Stimulated activated CD4-positive, alpha-beta T cell treated with anti-CD3 and anti-CD28 coated beads, Interleukin-1b, Interleukin-23, amount 100 ng/mL, for 1 hour (primary cell): ENCODE results near the gene KIF2A.

Experiments used
- DNase-seq, 2 donors: peaks; one replicate each; pipeline ENCODE4 v3.0.0-alpha.2; 2020; ENCODE audit warnings: low read depth in 2 of 2

KIF2A gene

DNA sequence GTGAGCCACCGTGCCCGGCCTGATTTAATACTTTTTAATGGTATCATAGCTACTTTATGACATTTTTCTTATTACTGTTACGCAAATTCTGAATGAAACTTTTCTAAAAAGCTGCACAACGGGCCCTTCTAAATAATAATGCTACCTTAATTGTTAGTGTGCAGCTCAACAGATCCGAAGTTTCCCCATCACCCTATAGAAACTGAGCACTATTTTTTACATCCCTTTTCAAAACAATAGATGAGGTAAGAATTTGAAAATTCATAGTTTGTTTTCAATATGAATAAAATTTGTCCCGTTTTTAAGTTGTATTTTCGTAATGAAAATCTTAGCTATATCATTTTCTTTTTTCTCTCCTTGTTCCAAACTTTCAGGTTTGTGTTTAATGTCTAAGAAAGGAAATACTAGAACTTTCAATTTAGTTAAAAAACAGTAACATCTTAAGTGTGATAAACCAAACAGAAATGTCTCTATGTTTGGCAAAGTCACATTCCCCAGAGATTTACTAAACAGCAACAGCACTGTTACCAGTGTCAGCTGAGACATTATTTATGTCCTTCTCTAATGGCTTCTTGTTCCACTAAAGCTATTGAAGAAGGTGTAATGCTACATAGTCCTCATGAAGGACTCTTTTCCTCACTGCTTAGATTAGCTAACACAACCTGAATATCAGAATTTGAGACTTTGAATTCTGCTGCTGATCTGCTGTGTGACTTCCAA, 22.9 kb downstream of the KIF2A start:
- no peak for DNase-seq

DNA sequence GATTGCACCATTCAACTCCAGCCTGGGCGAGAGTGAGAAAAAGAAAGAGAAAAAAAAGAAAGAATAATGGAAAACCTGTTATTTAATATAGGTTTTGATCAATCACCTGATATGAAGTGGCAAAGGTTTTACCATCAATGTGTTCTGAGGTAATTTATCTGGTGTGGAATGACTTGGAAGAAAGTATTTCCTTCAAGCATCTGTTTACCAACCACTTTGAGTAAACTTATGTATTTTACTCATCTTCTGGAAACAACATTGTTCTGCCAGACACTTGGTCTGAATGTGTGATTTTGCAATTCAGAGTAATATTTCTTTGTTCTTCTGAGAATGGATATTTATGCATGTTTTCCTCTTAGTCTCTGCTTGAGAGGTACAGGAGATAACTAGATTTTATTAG, 24.3 kb downstream of the KIF2A start:
- DNase-seq = no peak

DNA sequence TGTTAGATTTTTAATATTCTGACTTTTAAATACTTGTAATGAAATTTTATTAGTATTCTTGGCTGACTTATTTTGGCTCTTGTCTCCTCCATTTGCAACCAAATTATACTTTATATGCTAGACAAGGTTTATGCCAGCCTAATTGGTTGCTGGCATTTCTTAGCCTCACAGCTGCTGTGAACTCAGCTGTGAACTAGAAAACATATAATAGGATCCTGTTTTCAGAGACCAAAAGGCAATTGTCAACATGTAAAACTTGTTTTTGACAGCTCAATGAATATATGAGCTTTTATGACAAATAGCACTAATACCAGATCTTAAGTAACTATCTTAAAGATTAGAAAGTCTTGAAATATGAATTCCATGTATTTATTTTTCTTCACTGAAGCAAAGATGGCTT, 25.9 kb downstream of the KIF2A start:
- no peak for DNase-seq

DNA sequence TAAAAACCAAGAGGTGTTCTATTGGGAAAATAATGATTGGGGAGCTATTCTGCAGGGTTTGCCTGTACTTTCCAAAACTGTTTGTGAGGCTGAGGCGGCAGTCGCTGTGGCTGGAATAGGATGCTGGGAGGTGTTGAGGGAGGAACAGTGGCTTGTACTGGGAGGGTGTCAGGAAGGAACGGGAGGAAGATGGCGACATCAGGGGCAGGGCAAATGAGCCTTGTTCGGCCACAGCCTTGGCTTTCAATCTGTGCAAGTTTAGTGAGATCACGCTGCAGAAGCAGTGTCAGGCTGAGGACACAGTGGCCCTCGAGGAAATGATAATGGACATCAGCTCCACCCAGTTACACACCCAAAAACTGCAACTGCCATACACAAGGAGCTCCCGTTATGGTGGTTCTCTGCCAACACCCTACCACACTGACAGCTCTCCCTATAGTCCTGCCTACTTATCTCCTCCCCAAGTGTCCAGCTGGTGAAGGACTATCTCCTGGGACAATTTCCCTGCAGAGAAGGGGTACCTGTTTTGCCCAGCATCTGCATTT, 27.3 kb downstream of the KIF2A start:
- no peak for DNase-seq

DNA sequence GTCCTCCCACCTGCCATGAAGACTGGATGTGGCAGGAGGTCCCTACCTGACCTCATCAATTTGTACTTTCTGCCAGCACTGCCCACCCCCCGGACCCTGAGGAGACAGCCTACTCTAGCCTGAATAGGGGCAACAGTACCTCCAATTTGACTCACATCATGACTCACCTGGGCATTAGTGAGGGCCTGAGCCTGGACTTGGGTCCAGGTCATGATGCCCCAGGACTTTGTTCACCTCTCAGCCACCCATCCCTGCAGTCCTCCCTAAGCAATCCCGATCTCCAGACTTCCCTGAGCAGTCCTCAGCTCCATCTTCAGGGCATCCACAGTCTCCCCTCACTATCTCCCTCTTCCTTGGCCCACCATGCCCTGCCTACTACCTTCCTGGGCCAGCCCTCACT, 28.1 kb downstream of the KIF2A start:
- no peak for DNase-seq

DNA sequence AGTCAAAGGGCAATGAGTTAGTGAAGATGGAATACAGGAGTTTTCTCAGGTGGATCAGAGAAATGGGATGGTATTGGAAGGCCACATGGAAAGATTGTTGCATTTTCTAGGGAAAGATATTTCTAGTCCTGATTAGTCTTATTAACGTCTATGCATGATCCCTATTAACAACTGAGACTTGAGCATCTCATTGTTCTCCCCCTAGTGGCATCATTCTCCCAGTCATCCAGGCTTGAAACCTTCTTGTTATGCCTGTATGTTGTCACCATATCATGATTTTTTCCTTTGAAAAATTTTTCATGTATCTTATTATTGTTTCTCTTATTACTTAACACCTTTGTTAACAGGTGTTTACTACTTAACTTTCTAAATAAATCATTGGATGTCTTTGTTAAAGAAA, 34.4 kb downstream of the KIF2A start:
- no peak for DNase-seq

DNA sequence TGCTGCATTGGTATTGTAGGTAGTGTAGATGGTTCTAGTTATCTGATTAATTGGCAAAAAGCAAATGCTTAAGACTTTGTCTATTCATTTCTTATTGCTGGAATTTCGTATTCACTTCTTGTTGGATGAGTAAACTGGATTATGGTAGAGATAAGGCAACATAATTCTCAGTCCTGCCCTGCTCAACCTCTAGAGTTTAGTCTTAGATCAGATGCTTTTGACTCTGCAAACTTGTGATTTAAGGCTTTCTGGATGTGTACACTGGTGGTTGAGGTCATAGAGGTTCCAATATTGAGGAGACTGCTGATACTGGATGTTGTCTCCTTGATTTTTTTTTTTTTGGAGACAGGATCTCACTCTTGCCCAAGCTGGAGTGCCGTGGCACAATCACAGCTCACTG, 35.0 kb downstream of the KIF2A start:
- no peak for DNase-seq

DNA sequence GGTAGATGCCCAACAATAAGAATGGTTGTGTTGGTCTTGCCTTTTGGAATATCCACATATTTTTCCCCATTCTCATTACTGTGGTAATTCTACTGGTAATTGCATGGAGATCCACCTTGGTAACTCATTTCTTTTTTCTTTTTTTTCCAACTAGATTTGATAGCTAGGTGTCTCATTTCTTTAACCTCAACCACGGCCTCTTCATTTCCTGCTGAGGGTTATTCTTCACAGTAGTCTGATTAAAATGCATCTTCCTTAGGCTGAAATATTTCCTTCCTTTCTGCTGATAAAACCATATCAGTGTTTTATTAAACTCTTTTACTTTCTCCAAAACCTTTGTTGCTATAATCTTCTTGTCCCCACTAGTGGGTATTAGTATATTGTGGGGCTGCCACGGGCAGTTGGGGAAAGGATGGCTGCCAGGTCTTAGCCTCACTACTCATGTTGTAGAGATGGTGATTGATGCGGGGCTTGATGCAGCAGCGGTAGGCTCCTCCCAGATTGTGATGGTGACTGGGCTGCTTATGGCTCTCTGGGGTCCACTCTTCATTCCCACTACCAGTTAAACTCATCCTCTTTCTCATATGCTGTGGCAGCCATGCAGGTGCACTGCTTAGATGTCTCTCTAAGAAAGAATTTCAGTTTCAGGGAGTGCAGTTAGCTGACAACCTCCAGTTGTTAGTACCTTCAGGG, 35.9 kb downstream of the KIF2A start:
- DNase-seq = no peak

DNA sequence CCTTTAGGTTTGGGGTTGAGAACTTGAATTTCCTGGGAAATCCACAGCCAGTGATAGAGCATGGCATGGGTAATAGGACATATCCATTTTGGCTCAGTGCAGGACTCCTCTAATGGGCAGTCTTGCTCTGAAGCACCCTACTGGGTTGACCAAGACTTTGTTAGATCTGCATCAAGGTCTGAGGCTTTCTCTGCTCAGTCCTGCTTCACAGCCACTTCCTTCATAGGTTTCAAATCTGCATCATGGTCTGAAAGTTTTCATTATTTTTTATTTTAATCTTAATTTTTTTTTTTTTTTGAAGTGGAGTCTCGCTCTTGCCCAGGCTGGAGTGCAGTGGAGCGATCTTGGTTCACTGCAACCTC, 36.5 kb downstream of the KIF2A start:
- no peak for DNase-seq

DNA sequence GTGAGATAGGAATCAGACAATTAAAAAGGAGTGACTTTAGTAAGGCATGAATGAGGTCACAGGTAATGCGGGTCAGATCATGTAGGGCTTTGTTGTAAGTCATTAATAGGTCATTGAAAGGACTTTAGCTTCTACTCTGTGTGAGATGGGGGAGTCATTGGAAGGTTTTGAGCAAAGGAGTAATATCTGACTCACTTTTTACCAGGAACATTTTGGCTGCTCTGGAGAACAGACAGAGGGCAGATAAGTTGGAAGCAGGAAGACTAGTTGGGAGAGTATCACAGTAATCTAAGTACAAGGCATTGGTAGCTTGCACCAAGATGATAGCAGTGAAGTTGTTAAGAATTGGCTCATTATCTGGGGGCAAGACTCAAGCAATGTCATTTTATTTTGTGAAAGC, 37.4 kb downstream of the KIF2A start:
- no peak for DNase-seq

DNA sequence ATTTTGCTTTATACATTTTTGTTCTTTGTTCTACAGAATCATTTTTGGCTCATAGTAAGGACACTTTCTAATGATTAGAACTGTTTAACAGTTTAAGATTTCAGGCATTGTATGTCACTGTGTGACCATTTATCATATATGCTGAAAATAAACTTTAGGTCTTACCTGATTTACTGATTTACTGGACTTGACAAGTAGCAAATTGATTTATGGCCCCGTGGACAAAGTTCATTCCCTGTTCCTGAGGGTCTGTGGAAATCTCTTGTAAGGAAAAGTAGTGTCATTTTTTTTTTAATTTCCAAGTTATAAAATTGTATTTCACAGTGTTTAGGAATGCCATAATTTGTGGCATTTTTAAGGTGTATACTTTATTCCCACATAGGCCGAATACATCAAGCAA, 40.7 kb downstream of the KIF2A start:
- DNase-seq = no peak

DNA sequence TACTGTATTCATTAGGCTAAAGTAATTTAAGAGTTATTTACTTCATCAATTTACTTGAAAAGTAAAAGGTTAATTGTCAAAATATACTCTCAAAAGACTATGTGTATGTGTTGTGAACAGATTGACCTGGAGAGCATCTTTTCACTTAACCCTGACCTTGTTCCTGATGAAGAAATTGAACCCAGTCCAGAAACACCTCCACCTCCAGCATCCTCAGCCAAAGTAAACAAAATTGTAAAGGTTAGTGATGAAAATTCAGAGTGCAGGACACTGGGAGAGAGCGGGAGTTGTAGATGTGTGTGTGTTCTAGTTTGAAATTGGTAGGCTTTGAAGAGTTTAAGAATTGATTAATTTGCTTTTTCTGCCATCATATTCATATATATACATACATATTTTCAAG, 41.9 kb downstream of the KIF2A start:
- no peak for DNase-seq

DNA sequence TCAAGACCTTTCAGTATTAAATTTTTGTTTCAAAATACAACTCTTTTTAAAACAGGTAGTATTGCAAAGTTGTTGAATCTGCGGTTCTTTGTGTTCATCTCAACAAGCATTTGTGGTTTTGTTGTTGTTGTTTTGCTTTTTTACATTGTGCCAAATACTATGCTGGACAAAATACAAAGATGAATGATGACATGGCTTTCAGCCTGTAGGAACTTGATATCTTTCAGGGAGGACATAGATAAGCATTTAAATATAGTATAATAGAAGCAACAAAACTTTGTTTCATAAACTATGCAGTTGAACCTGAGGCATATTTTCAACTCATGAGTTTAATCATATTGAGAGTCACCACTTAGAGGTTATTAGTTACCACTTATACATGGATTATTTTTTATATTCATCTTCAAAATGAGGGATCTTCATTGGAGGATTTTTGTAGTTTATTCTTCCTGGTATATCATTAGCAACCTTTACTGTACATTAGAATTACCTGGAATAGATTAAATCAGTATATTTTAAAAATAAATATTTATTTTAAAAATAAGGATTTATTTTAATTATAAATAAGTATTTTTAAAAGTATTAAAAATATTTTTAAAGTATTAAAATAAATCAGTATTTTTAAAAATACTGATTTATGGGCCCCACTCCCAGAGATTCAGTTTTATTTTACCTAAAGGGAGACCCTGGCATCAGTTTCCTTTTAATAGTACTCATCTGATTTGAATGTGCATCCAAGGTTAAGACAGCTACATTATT, 42.9 kb downstream of the KIF2A start:
- DNase-seq = no peak

DNA sequence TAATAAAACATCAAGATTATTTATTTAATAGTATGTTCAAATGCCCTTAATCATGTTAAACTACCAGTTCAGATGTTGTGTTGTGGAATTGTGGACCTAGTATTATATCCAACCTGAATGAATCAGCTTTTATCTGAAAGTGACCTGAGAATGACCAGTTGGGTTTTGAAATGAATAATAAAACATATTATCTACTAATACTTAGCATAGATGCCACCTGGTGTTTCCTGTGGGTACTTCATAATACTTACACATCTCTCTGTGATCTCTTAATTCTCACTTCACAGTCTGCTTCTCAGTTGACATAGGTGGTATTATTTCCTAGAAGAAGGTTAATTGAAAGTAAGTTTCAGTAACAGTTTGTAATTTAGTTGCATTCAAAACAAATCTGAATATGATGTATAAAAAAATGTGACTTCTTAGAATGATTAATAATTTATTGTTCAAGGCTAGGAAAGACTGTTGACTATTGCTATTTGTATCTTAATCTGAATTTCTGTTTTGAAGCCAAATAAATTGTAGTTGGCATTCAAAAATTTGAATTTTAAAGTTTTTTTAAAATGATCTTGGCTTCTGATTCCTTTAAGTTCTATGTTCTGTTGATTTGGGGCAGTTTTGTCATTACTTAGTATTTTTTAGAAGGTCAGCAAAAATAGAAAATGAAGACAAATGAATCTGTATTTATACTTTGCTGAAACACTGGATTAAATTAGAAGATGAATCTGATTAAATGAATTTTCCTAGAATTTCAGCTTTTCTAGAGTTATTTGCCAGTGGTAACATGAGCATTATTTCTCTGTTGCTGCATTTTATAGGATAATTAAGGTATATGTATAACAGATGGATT, 48.2 kb downstream of the KIF2A start:
- DNase-seq = no peak

DNA sequence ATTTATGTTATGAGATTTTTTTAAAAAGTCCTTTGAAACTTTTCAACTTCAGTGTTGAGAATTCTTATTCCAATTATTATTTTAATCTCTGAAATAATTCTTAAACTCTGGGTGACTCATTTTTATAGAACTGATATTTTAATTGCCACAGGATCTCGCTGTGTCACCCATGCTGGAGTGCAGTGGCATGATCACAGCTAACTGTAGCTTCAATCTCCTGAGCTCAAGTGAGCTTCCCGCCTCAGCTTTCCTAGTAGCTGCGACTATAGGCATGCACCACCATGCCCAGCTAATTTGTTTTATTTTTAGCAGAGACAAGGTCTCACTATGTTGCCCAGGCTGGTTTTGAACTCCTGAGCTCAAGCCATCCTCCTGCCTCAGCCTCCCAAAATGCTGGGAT, 56.7 kb downstream of the KIF2A start:
- no peak for DNase-seq

DNA sequence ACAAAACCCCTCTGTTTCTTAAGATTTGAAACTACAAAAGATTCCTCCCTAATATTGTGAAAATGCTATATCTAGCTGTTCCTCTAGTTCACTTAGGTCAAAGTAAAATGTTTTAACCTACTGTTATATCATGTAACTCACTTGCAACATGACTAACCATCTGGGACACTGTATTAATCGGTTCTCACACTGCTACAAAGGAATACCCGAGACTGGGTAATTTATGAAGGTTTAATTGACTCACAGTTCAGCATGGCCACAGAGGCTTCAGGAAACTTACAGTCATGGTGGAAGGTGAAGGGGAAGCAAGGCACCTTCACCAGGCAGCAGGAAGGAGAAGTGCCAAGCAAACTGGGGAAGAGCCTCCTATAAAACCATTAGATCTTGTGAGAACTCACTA, 63.0 kb downstream of the KIF2A start:
- no peak for DNase-seq

DNA sequence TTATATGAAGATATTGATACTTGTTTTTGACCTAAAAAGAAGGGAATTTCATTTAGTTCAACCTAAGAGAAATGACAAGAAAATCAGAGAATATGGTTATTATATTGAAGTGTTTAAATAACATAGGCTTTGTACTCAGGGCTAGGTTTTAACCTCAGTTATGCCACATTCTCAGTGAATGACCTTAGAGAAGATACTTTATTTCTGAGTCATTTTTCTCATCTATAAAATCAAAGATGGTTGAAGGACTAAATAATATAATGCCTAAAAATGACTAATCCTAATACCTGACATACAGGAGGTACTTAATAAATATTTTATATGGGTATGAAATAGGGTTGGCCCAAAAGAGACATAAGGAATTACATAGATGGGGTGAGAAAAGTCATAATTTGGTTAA, 65.4 kb downstream of the KIF2A start:
- no peak for DNase-seq

DNA sequence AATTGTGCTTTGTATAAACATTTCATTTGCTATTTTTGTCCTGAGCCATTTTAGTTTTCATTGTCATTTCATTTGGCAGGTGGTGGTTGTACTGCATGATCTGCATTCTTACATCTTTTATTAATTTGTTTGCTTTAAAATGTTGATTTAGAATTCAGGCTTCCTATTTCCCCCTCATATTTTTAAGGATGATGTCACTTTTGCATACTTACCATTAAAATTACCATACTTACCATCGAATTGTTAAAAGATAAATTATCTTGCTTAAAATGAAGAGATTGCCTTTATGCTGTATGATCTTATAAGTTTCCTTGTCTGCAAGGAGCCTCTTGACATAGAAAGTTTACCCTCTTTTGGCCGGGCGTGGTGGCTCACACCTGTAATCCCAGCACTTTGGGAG, 66.6 kb downstream of the KIF2A start:
- DNase-seq = no peak

DNA sequence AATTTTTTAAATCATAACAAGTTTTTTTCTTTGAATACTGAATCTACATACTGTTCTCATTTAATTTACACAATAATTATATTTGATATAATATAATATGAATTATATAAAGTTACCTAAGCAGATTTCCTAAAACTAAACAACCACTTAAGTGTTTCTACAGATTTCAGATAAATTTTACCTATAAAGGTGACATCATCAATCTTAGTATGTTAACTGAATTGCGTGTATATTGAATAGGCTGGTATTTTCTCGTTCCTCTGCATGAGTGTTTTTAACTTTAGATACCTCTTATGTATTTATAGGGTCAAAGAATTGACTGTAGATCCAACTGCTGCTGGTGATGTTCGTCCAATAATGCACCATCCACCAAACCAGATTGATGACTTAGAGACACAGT, 67.4 kb downstream of the KIF2A start:
- DNase-seq = no peak

DNA sequence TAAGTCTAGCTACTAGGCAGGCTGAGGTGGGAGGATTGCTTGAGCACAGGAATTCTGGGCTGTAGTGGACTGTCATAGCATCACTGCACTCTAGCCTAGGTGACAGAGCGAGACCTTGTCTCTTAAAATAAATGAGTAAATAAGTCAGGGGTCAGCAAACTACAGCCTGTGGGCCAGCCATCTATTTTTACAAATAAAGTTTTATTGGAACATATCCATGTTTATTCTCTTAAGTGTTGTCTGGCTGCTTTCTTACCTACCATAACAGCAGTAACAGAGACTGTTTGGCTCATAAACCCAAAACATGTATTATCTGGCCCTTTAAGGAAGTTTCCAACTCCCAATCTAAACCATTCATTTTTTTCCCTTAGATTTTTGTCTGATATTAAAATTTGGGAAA, 68.1 kb downstream of the KIF2A start:
- no peak for DNase-seq

DNA sequence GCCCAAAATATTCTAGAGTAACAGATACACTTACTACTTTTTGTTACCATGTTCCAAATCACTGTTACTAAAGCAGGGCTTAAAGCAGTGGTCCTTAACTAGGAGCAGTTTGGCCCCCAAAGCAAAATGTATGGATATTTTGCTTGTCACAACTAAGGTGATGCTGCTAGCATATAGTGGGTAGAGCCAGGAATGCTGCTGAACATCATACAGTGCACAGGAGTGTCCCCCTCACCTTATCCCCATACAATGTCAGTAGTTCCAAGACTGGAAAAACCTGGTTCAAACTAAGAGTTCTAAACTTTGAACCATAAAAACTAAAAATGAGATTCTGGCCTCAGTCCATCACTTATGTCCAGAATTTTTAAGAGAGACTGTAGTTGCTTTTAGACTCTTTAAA, 69.6 kb downstream of the KIF2A start:
- DNase-seq = no peak

DNA sequence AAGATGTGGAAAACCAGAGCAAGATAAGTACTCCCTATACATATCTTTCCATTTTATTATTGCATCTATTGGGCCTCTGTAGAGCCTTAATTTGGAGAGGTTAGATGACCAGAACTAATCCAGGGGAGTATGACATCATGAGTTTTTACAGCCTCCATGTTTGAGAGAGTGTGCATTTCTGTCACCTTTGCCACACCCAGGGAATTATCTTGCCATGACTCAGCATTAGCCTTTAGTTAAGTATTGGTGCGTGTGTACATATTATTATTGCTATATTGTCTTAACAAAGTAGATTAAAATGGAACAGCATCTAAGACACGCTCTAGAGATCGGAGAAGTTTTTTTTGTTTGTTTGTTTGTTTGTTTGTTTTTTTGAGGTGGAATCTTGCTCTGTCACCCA, 70.1 kb downstream of the KIF2A start:
- no peak for DNase-seq
